ENCODE measurements around the gene PRPF19. TPM values are rescaled to one million over a fixed set of nuclear protein-coding genes. Genes with fewer than 3 reads are reported as not detected.

PRPF19 gene
- total and polyA plus RNA-seq, 10 of the 15 experiments (the other 5 are each of a cell fraction or from before 2014, with no cell fraction given): 8.7 to 170 (median 61.3) TPM

- Histone ChIP-seq H3K27me3 (replicated peaks in 1 of 2; ENCODE audit: control insufficient read depth in 2 of 2, insufficient read depth in 2 of 2, low read length in 1 of 2) (no peaks in the 10 kb centered on the region), H2AFZ (ENCODE audit: control insufficient read depth, low read depth, low read length) (no peak overlapping the region), H3K4me3 (no peak overlapping the region), H3K9me3 (replicated peaks; ENCODE audit: control insufficient read depth, insufficient read depth, low read length) (no peaks in the 10 kb centered on the region), H3K4me2 (ENCODE audit: control insufficient read depth, insufficient read depth) (no peak overlapping the region), H3K4me1 (ENCODE audit: control insufficient read depth, insufficient read depth, low read length) (peaks cover 14% of the 10 kb centered on the region), H3K36me3 (ENCODE audit: control insufficient read depth in 2 of 2, insufficient read depth in 2 of 2, low read length in 1 of 2) (peaks cover 25 to 34% of the 10 kb centered on the region in 2 experiments), H3K79me2 (ENCODE audit: control insufficient read depth, insufficient read depth, low read length) (peaks cover 9% of the 10 kb centered on the region), H3K27ac (ENCODE audit: control insufficient read depth, insufficient read depth) (no peak overlapping the region), H3K9ac (ENCODE audit: control insufficient read depth, insufficient read depth, low read length) (no peak overlapping the region), H4K20me1 (ENCODE audit: control insufficient read depth, insufficient read depth) (no peaks in the 10 kb centered on the region; the same call in 1 of the 2 replicates)
- RAD21 ChIA-PET (ENCODE audit: unreplicated experiment): interaction anchor here (1.1 to 1.7 kb wide), 2 partner anchors 9 to 14 kb away, joined by 3 to 5 read pairs; no protein-coding TSS in a partner anchor
- SMC1A ChIA-PET (ENCODE audit: uncharacterized antibody, unreplicated experiment): interaction anchor here (0.7 to 1.6 kb wide), 7 partner anchors 10 to 103 kb away, joined by 3 to 5 read pairs (median 3); no protein-coding TSS in a partner anchor
- TF ChIP-seq RFX5 (IDR thresholded peaks at IDR 0.05; ENCODE audit: low read depth, low read length) (no peak), MEF2A (IDR thresholded peaks at IDR 0.05; ENCODE audit: insufficient read depth, low read depth, low read length) (no peak), TAF1 (IDR thresholded peaks at IDR 0.05; ENCODE audit: borderline replicate concordance, low read depth, low read length) (no peak)
- ATAC-seq: no peak
- DNase-seq (ENCODE audit: low read depth, low spot score): no peak
- CTCF ChIA-PET: interaction anchor here (1.2 to 2.3 kb wide), 8 partner anchors 10 to 247 kb away, joined by 3 to 12 read pairs (median 5); no protein-coding TSS in a partner anchor
- intact Hi-C loops (cut with micrococcal nuclease; ENCODE audit: unreplicated experiment): no loop called here
- in situ Hi-C loops (cut with MboI): no loop called here
- no peak for FAIRE-seq
- no TSS peak for BruUV-seq (replicated peaks)
- POLR2A ChIA-PET: interaction anchor here (0.6 to 1.4 kb wide), 2 partner anchors 10 to 174 kb away, joined by 6 to 9 read pairs; no protein-coding TSS in a partner anchor
- WGBS (ENCODE audit: insufficient coverage, insufficient replicate concordance, low lambda C conversion rate, missing lambda C conversion rate): 63% methylated on average over 2 of the region's 2 CpGs
These were observed 33.5 kb upstream of the PRPF19 start for GRCh38 chr11:60939855-60940254.

- FAIRE-seq: no peak
- Histone ChIP-seq H3K27ac (ENCODE audit: control insufficient read depth, insufficient read depth) (no peak overlapping the region), H3K4me3 (no peak overlapping the region), H3K36me3 (ENCODE audit: control insufficient read depth in 2 of 2, insufficient read depth in 2 of 2, low read length in 1 of 2) (peaks cover 25 to 34% of the 10 kb centered on the region in 2 experiments), H3K79me2 (ENCODE audit: control insufficient read depth, insufficient read depth, low read length) (peaks cover 3% of the 10 kb centered on the region), H3K27me3 (replicated peaks in 1 of 2; ENCODE audit: control insufficient read depth in 2 of 2, insufficient read depth in 2 of 2, low read length in 1 of 2) (no peaks in the 10 kb centered on the region), H4K20me1 (ENCODE audit: control insufficient read depth, insufficient read depth) (no peaks in the 10 kb centered on the region; the same call in 1 of the 2 replicates), H3K4me2 (ENCODE audit: control insufficient read depth, insufficient read depth) (no peak overlapping the region), H3K9ac (ENCODE audit: control insufficient read depth, insufficient read depth, low read length) (no peak overlapping the region), H3K4me1 (ENCODE audit: control insufficient read depth, insufficient read depth, low read length) (peaks cover 8% of the 10 kb centered on the region), H2AFZ (ENCODE audit: control insufficient read depth, low read depth, low read length) (no peak overlapping the region), H3K9me3 (replicated peaks; ENCODE audit: control insufficient read depth, insufficient read depth, low read length) (no peaks in the 10 kb centered on the region)
- ATAC-seq: no peak
- POLR2A ChIA-PET: interaction anchor here (1.4 kb wide), 1 partner anchor 10 kb away, joined by 9 read pairs; no protein-coding TSS in a partner anchor
- CTCF ChIA-PET: interaction anchor here (1.3 to 2.3 kb wide), 3 partner anchors 11 to 37 kb away, joined by 3 to 12 read pairs (median 3); no protein-coding TSS in a partner anchor
- SMC1A ChIA-PET (ENCODE audit: uncharacterized antibody, unreplicated experiment): interaction anchor here (0.7 to 1.6 kb wide), 6 partner anchors 11 to 95 kb away, joined by 3 to 5 read pairs (median 3); no protein-coding TSS in a partner anchor
- WGBS (ENCODE audit: insufficient coverage, insufficient replicate concordance, low lambda C conversion rate, missing lambda C conversion rate): 86% methylated on average over 7 of the region's 7 CpGs
- intact Hi-C loops (cut with micrococcal nuclease; ENCODE audit: unreplicated experiment) (no loop called here), in situ Hi-C loops (cut with MboI) (no loop called here)
- BruUV-seq (replicated peaks): no TSS peak
- RAD21 ChIA-PET (ENCODE audit: unreplicated experiment): interaction anchor here (1.7 kb wide), 1 partner anchor 8 kb away, joined by 5 read pairs; no protein-coding TSS in a partner anchor
- DNase-seq (ENCODE audit: low read depth, low spot score): no peak
- TF ChIP-seq, protein P1, sequence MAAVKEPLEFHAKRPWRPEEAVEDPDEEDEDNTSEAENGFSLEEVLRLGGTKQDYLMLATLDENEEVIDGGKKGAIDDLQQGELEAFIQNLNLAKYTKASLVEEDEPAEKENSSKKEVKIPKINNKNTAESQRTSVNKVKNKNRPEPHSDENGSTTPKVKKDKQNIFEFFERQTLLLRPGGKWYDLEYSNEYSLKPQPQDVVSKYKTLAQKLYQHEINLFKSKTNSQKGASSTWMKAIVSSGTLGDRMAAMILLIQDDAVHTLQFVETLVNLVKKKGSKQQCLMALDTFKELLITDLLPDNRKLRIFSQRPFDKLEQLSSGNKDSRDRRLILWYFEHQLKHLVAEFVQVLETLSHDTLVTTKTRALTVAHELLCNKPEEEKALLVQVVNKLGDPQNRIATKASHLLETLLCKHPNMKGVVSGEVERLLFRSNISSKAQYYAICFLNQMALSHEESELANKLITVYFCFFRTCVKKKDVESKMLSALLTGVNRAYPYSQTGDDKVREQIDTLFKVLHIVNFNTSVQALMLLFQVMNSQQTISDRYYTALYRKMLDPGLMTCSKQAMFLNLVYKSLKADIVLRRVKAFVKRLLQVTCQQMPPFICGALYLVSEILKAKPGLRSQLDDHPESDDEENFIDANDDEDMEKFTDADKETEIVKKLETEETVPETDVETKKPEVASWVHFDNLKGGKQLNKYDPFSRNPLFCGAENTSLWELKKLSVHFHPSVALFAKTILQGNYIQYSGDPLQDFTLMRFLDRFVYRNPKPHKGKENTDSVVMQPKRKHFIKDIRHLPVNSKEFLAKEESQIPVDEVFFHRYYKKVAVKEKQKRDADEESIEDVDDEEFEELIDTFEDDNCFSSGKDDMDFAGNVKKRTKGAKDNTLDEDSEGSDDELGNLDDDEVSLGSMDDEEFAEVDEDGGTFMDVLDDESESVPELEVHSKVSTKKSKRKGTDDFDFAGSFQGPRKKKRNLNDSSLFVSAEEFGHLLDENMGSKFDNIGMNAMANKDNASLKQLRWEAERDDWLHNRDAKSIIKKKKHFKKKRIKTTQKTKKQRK (IDR thresholded peaks at IDR 0.05; ENCODE audit: low read depth, low read length): no peak
- TF ChIP-seq NR2F1 (conservative IDR thresholded peaks at IDR 0.05) (no peak), GABPA (IDR thresholded peaks at IDR 0.05; ENCODE audit: low read depth) (no peak), ZNF384 (IDR thresholded peaks at IDR 0.05; ENCODE audit: borderline replicate concordance, low read depth, low read length) (no peak), ZNF274 (IDR thresholded peaks at IDR 0.05; ENCODE audit: insufficient read depth, insufficient read length) (no peak)
- TF ChIP-seq, protein P2, sequence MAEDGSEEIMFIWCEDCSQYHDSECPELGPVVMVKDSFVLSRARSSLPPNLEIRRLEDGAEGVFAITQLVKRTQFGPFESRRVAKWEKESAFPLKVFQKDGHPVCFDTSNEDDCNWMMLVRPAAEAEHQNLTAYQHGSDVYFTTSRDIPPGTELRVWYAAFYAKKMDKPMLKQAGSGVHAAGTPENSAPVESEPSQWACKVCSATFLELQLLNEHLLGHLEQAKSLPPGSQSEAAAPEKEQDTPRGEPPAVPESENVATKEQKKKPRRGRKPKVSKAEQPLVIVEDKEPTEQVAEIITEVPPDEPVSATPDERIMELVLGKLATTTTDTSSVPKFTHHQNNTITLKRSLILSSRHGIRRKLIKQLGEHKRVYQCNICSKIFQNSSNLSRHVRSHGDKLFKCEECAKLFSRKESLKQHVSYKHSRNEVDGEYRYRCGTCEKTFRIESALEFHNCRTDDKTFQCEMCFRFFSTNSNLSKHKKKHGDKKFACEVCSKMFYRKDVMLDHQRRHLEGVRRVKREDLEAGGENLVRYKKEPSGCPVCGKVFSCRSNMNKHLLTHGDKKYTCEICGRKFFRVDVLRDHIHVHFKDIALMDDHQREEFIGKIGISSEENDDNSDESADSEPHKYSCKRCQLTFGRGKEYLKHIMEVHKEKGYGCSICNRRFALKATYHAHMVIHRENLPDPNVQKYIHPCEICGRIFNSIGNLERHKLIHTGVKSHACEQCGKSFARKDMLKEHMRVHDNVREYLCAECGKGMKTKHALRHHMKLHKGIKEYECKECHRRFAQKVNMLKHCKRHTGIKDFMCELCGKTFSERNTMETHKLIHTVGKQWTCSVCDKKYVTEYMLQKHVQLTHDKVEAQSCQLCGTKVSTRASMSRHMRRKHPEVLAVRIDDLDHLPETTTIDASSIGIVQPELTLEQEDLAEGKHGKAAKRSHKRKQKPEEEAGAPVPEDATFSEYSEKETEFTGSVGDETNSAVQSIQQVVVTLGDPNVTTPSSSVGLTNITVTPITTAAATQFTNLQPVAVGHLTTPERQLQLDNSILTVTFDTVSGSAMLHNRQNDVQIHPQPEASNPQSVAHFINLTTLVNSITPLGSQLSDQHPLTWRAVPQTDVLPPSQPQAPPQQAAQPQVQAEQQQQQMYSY (CRISPR knock-in tag; IDR thresholded peaks at IDR 0.05): no peak
These were observed 32.9 kb upstream of the PRPF19 start for GRCh38 chr11:60939301-60939700.

All from GM12878 (cell line).